Panc1 (cell line): ENCODE measurements around the gene MYO7B. TPM values are rescaled to one million over a fixed set of nuclear protein-coding genes. Genes with fewer than 3 reads are reported as not detected.

Experiments used
- ATAC-seq: fragments of 200-7000 bp; cut with Tn5 transposase; 2 replicates; pipeline ENCODE4 v1.9.1; 2020; ENCODE audit warnings: mild to moderate bottlenecking, moderate library complexity
- BruUV-seq: library from RNA; stranded (reverse); fragments of 400-500 nt; replicated peaks from 2 replicates; lab custom pipeline; 2021; lab: Mats Ljungman, UMichigan
- CTCF ChIA-PET: fragments of 300-600 bp; sonication (Branson Sonifier 250); formaldehyde crosslinking; loops from one replicate; lab custom pipeline; 2022; ENCODE audit warnings: antibody characterized with exemption; lab: Charles Lee
- POLR2A ChIA-PET: fragments of 300-600 bp; sonication (Branson Sonifier 250); formaldehyde crosslinking; loops from one replicate; lab custom pipeline; 2022; ENCODE audit warnings: antibody characterized with exemption; lab: Charles Lee
- DNase-seq: peaks from one replicate; pipeline ENCODE4 v3.0.0-alpha.2; 2010; ENCODE audit warnings: low read depth, low spot score
- H3K27ac ChIP-seq: 2 replicates; pipeline ENCODE4 v1.5.1; 2011; ENCODE audit warnings: mild to moderate bottlenecking, low read length, inconsistent platforms
- H3K27me3 ChIP-seq: fragments of 200-500 bp; sonication (Bioruptor generic); 2 replicates; pipeline ENCODE4 v1.6.0; 2014; ENCODE audit warnings: low read length, inconsistent platforms; ENCODE audit not compliant: control insufficient read depth, insufficient read depth
- H3K36me3 ChIP-seq: fragments of 200-500 bp; sonication (Bioruptor generic); 2 replicates; pipeline ENCODE4 v1.5.1; 2014; ENCODE audit warnings: inconsistent platforms, mild to moderate bottlenecking, low read length, moderate library complexity; ENCODE audit not compliant: control insufficient read depth, insufficient read depth
- H3K4me1 ChIP-seq: 2 replicates; pipeline ENCODE4 v1.5.1; 2011; ENCODE audit warnings: inconsistent platforms, mild to moderate bottlenecking, low read length, moderate library complexity; ENCODE audit not compliant: control insufficient read depth, insufficient read depth
- H3K4me3 ChIP-seq, 2 experiments: 2 replicates each; pipeline ENCODE4 v1.5.1; 2011 to 2012; ENCODE audit warnings: low read depth in 2 of 2, low read length in 2 of 2, mild to moderate bottlenecking in 2 of 2, inconsistent platforms in 1 of 2, moderate library complexity in 1 of 2
- H3K9me3 ChIP-seq: fragments of 200-500 bp; sonication (Bioruptor generic); 2 replicates; pipeline ENCODE4 v1.5.1; 2014; ENCODE audit warnings: low read depth, mild to moderate bottlenecking, inconsistent platforms, low read length, moderate library complexity; ENCODE audit not compliant: control insufficient read depth, insufficient read depth
- CTCF ChIP-seq: fragments of 450-650 bp; IDR thresholded peaks from 2 replicates; pipeline ENCODE4 v1.5.1; 2017; ENCODE audit warnings: mild to moderate bottlenecking
- POLR2AphosphoS5 ChIP-seq: IDR thresholded peaks from 2 replicates; pipeline ENCODE4 v1.6.1; 2012; ENCODE audit warnings: mild to moderate bottlenecking, low read depth, low read length, moderate library complexity
- REST ChIP-seq, 2 experiments: IDR thresholded peaks; 2 replicates each; pipeline ENCODE4 v1.6.1; 2011 to 2012; ENCODE audit warnings: low read depth in 2 of 2, control low read depth in 1 of 2, low read length in 1 of 2, mild to moderate bottlenecking in 1 of 2, moderate library complexity in 1 of 2; ENCODE audit not compliant: insufficient read depth in 1 of 2
- SIN3A ChIP-seq: IDR thresholded peaks from 2 replicates; pipeline ENCODE4 v1.6.1; 2012; ENCODE audit warnings: low read depth, mild to moderate bottlenecking, low read length, moderate library complexity, borderline replicate concordance; ENCODE audit not compliant: insufficient read depth
- TCF7L2 ChIP-seq: IDR thresholded peaks from 2 replicates; pipeline ENCODE4 v1.6.1; 2011; ENCODE audit warnings: mild to moderate bottlenecking, low read depth, low read length, inconsistent platforms
- in situ Hi-C: cut with HindIII; loops from 2 replicates; pipeline ENCODE4 v1.10.0; 2016; ENCODE audit warnings: low sequenced_read_pairs, low pct_unique_long_range_greater_than_20kb
- intact Hi-C: fragments of 100-400 bp; cut with micrococcal nuclease; formaldehyde crosslinking; loops from one replicate; pipeline ENCODE4 v1.10.0; 2022; ENCODE audit not compliant: unreplicated experiment
- total RNA-seq: library from RNA; stranded (reverse); gene quantifications from one replicate; pipeline ENCODE4 v1.2.1, GENCODE V29; 2021; ENCODE audit not compliant: unreplicated experiment

The MYO7B gene
- total RNA-seq, 1 experiment from 2014 or later = 0.15 TPM

- Histone ChIP-seq H3K9me3 (no peaks in the 10 kb centered on the region), H3K27ac (no peak overlapping the region), H3K27me3 (no peaks in the 10 kb centered on the region), H3K36me3 (peaks cover 12% of the 10 kb centered on the region; the same call in 1 of the 2 replicates), H3K4me1 (peaks cover 47% of the 10 kb centered on the region), H3K4me3 (no peak overlapping the region)
- POLR2A ChIA-PET = no interaction called here
- intact Hi-C loops = no loop called here
- CTCF ChIA-PET = no interaction called here
- ATAC-seq (no peak), DNase-seq (no peak)
- TF ChIP-seq TCF7L2 (no peak), SIN3A (no peak), CTCF (no peak), REST (IDR thresholded peaks at IDR 0.05; ENCODE audit: insufficient read depth in 1 of 2, low read depth in 2 of 2, low read length in 1 of 2) (no peak), POLR2AphosphoS5 (no peak)
- in situ Hi-C loops = no loop called here
- BruUV-seq = no TSS peak
Measured at GRCh38 chr2:127511090-127511695, 24.3 kb upstream of the MYO7B start.

- TF ChIP-seq REST (IDR thresholded peaks at IDR 0.05; ENCODE audit: insufficient read depth in 1 of 2, low read depth in 2 of 2, low read length in 1 of 2) (no peak), SIN3A (no peak), TCF7L2 (no peak), POLR2AphosphoS5 (no peak), CTCF (no peak)
- in situ Hi-C loops = no loop called here
- Histone ChIP-seq H3K27me3 (no peaks in the 10 kb centered on the region), H3K4me3 (no peak overlapping the region), H3K27ac (no peak overlapping the region), H3K4me1 (peaks cover 46% of the 10 kb centered on the region), H3K9me3 (no peaks in the 10 kb centered on the region), H3K36me3 (peaks cover 10% of the 10 kb centered on the region; the same call in 1 of the 2 replicates)
- POLR2A ChIA-PET = interaction anchor here (0.6 kb wide), 1 partner anchor 67 kb away, joined by 3 read pairs; no protein-coding TSS in a partner anchor
- no peak for ATAC-seq
- DNase-seq = no peak
- BruUV-seq = no TSS peak
- intact Hi-C loops = no loop called here
- CTCF ChIA-PET = no interaction called here
Measured at GRCh38 chr2:127511917-127512316, 23.6 kb upstream of the MYO7B start.
